Hepatocyte (in vitro differentiated cells): ENCODE results near the gene ZMAT3. TPM values are rescaled to one million over a fixed set of nuclear protein-coding genes. Genes with fewer than 3 reads are reported as not detected.

Experiments
- DNase-seq: peaks from one replicate; pipeline ENCODE4 v3.0.0-alpha.2; 2016; ENCODE audit warnings: low spot score
- H2AFZ ChIP-seq: fragments of 200-600 bp; sonication (generic); 2 replicates; pipeline ENCODE4 v1.6.0; 2016; ENCODE audit warnings: antibody characterized with exemption, mild to moderate bottlenecking
- H3K27ac ChIP-seq: fragments of 200-600 bp; sonication (generic); 2 replicates; pipeline ENCODE4 v1.5.1; 2016; ENCODE audit warnings: mild to moderate bottlenecking
- H3K27me3 ChIP-seq: fragments of 200-600 bp; sonication (generic); 2 replicates; pipeline ENCODE4 v1.6.1; 2016
- H3K36me3 ChIP-seq: fragments of 200-600 bp; sonication (generic); replicated peaks from 2 replicates; pipeline ENCODE4 v1.5.1; 2016; ENCODE audit warnings: low read depth; ENCODE audit not compliant: insufficient read depth
- H3K4me1 ChIP-seq: fragments of 200-600 bp; sonication (generic); 2 replicates; pipeline ENCODE4 v1.5.1; 2016; ENCODE audit warnings: mild to moderate bottlenecking, moderate library complexity; ENCODE audit not compliant: insufficient read depth
- H3K4me2 ChIP-seq: fragments of 200-600 bp; sonication (generic); 2 replicates; pipeline ENCODE4 v1.6.0; 2016
- H3K4me3 ChIP-seq: fragments of 200-600 bp; sonication (generic); 2 replicates; pipeline ENCODE4 v1.5.1; 2016; ENCODE audit warnings: mild to moderate bottlenecking
- H3K79me2 ChIP-seq: fragments of 200-600 bp; sonication (generic); 2 replicates; pipeline ENCODE4 v1.6.0; 2017; ENCODE audit warnings: mild to moderate bottlenecking
- H3K9me2 ChIP-seq: fragments of 200-600 bp; sonication (generic); replicated peaks from 2 replicates; pipeline ENCODE4 v1.6.0; 2017; ENCODE audit warnings: mild to moderate bottlenecking; ENCODE audit not compliant: insufficient read depth
- H3K9me3 ChIP-seq: fragments of 200-600 bp; sonication (generic); 2 replicates; pipeline ENCODE4 v1.5.1; 2016; ENCODE audit warnings: low read depth, mild to moderate bottlenecking
- H4K20me1 ChIP-seq: fragments of 200-600 bp; sonication (generic); 2 replicates; pipeline ENCODE4 v1.6.0; 2016; ENCODE audit warnings: mild to moderate bottlenecking; ENCODE audit not compliant: insufficient read depth, poor library complexity, severe bottlenecking
- EZH2 ChIP-seq: fragments of 200-600 bp; sonication (generic); IDR thresholded peaks from 2 replicates; pipeline ENCODE4 v1.6.1; 2016; ENCODE audit warnings: antibody characterized with exemption, mild to moderate bottlenecking, borderline replicate concordance
- EZH2phosphoT487 ChIP-seq: fragments of 200-600 bp; sonication (generic); IDR thresholded peaks from one replicate; pipeline ENCODE4 v1.6.1; 2018; ENCODE audit warnings: antibody characterized with exemption, mild to moderate bottlenecking, low read depth, moderate library complexity; ENCODE audit not compliant: unreplicated experiment, severe bottlenecking
- WGBS: methylation state at CpG from one replicate; pipeline ENCODE4 v1.1.6; 2016; ENCODE audit warnings: low lambda C conversion rate; ENCODE audit errors: missing lambda C conversion rate; 5-methylcytosine and 5-hydroxymethylcytosine counted together
- polyA plus RNA-seq: library from polyadenylated mRNA; unstranded; fragments of >200 nt; fragmentation: Nextera tagmentation; extraction: Ambion mirVana; gene quantifications from 2 replicates; pipeline ENCODE4 v1.2.1, GENCODE V29; 2016
- total RNA-seq: library from RNA; depleted of rRNA; stranded (reverse); fragments of >200 nt; gene quantifications from 2 replicates; pipeline ENCODE4 v1.2.3, GENCODE V29; 2014
- TF ChIP-seq, protein P1 (sequence below): fragments of 200-600 bp; sonication (generic); IDR thresholded peaks from 2 replicates; pipeline ENCODE4 v1.5.1; 2016; ENCODE audit warnings: antibody characterized with exemption, mild to moderate bottlenecking; ENCODE audit not compliant: poor library complexity

ZMAT3 gene
- total and polyA plus RNA-seq, 2 experiments from 2014 or later, result 17.9 to 24.0 TPM

- H3K4me1 ChIP-seq, result no peaks in the 10 kb centered on the region
- no peak overlapping the region for H3K4me3 ChIP-seq
- no peak for DNase-seq
- no peaks in the 10 kb centered on the region for H3K9me3 ChIP-seq
- TF ChIP-seq, protein P1, sequence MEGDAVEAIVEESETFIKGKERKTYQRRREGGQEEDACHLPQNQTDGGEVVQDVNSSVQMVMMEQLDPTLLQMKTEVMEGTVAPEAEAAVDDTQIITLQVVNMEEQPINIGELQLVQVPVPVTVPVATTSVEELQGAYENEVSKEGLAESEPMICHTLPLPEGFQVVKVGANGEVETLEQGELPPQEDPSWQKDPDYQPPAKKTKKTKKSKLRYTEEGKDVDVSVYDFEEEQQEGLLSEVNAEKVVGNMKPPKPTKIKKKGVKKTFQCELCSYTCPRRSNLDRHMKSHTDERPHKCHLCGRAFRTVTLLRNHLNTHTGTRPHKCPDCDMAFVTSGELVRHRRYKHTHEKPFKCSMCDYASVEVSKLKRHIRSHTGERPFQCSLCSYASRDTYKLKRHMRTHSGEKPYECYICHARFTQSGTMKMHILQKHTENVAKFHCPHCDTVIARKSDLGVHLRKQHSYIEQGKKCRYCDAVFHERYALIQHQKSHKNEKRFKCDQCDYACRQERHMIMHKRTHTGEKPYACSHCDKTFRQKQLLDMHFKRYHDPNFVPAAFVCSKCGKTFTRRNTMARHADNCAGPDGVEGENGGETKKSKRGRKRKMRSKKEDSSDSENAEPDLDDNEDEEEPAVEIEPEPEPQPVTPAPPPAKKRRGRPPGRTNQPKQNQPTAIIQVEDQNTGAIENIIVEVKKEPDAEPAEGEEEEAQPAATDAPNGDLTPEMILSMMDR, result no peak
- TF ChIP-seq EZH2phosphoT487 (no peak), EZH2 (no peak)
- H4K20me1 ChIP-seq, result no peaks in the 10 kb centered on the region
- H3K27me3 ChIP-seq, result no peaks in the 10 kb centered on the region
- no peaks in the 10 kb centered on the region for H3K79me2 ChIP-seq
- H3K27ac ChIP-seq, result no peak overlapping the region
- no peaks in the 10 kb centered on the region for H3K9me2 ChIP-seq
- WGBS, result 90% methylated on average over 9 of the region's 9 CpGs
- no peak overlapping the region for H2AFZ ChIP-seq
- H3K4me2 ChIP-seq, result no peak overlapping the region
- no peaks in the 10 kb centered on the region for H3K36me3 ChIP-seq
These were observed 54.5 kb downstream of the ZMAT3 start for GRCh38 chr3:179016979-179017670.

- Histone ChIP-seq H3K4me3 (no peak overlapping the region), H3K4me1 (no peaks in the 10 kb centered on the region), H3K27me3 (no peaks in the 10 kb centered on the region), H3K9me3 (no peaks in the 10 kb centered on the region), H3K36me3 (no peaks in the 10 kb centered on the region), H3K9me2 (no peaks in the 10 kb centered on the region), H3K27ac (no peak overlapping the region), H2AFZ (no peak overlapping the region), H3K4me2 (no peak overlapping the region), H3K79me2 (no peaks in the 10 kb centered on the region), H4K20me1 (no peaks in the 10 kb centered on the region)
- peak; percentile 84 for DNase-seq
- no peak for TF ChIP-seq EZH2phosphoT487
- TF ChIP-seq, protein P1, result peak; percentile 90
- WGBS, result 0% methylated on average over 1 of the region's 1 CpG
These were observed 56.0 kb downstream of the ZMAT3 start for GRCh38 chr3:179015551-179016020.

- no peak overlapping the region for H3K27ac ChIP-seq
- H3K27me3 ChIP-seq, result no peaks in the 10 kb centered on the region
- no peaks in the 10 kb centered on the region for H3K9me3 ChIP-seq
These were observed 65.9 kb downstream of the ZMAT3 start for GRCh38 chr3:179005706-179006105.

More at GRCh38 chr3:179005706-179006105, 65.9 kb downstream of the ZMAT3 start:
- Histone ChIP-seq H3K4me1 (no peaks in the 10 kb centered on the region), H3K79me2 (no peaks in the 10 kb centered on the region), H4K20me1 (no peaks in the 10 kb centered on the region), H3K36me3 (no peaks in the 10 kb centered on the region), H2AFZ (no peak overlapping the region), H3K4me2 (no peak overlapping the region), H3K9me2 (no peaks in the 10 kb centered on the region), H3K4me3 (no peak overlapping the region)
- no peak for TF ChIP-seq EZH2phosphoT487
- no peak for TF ChIP-seq EZH2
- TF ChIP-seq, protein P1, result no peak
- no peak for DNase-seq
- WGBS, result 100% methylated on average over 2 of the region's 2 CpGs
